NCI-H2107 (cell line): ENCODE results near the gene ELOB.

Experiments
- DNase-seq: peaks from one replicate; lab custom pipeline; 2025; lab: John Stamatoyannopoulos, UW

ELOB gene

GRCh38 chr16:2810651-2811050, 33.6 kb upstream of the ELOB start:
- no peak for DNase-seq

GRCh38 chr16:2809149-2809760, 32.2 kb upstream of the ELOB start:
- DNase-seq: no peak

- DNase-seq: no peak
Measured at GRCh38 chr16:2808181-2808580, 31.1 kb upstream of the ELOB start.

GRCh38 chr16:2806286-2806685, 29.2 kb upstream of the ELOB start:
- no peak for DNase-seq

GRCh38 chr16:2804728-2805127, 27.6 kb upstream of the ELOB start:
- no peak for DNase-seq

- DNase-seq: no peak
Measured at GRCh38 chr16:2803545-2804195, 26.6 kb upstream of the ELOB start.

GRCh38 chr16:2799859-2800226, 22.8 kb upstream of the ELOB start:
- no peak for DNase-seq

GRCh38 chr16:2799205-2799858, 22.3 kb upstream of the ELOB start:
- DNase-seq: no peak

- no peak for DNase-seq
Measured at GRCh38 chr16:2798723-2799204, 21.7 kb upstream of the ELOB start.

- no peak for DNase-seq
Measured at GRCh38 chr16:2795395-2796143, 18.5 kb upstream of the ELOB start.

- DNase-seq: no peak
Measured at GRCh38 chr16:2792940-2793339, 15.9 kb upstream of the ELOB start.

- no peak for DNase-seq
Measured at GRCh38 chr16:2791174-2791573, 14.1 kb upstream of the ELOB start.

- no peak for DNase-seq
Measured at GRCh38 chr16:2790631-2791030, 13.6 kb upstream of the ELOB start.

- DNase-seq: no peak
Measured at GRCh38 chr16:2787961-2788360, 10.9 kb upstream of the ELOB start.

- no peak for DNase-seq
Measured at GRCh38 chr16:2787406-2787805, 10.3 kb upstream of the ELOB start, which contains the start of gene PRSS33. Gene PRSS33 (minus strand): TSS chr16:2787560. CDS start chr16:2786547, 1,013 bp downstream.

GRCh38 chr16:2786826-2787151, 9.7 kb upstream of the ELOB start:
- DNase-seq: no peak

- DNase-seq: no peak
Measured at GRCh38 chr16:2786061-2786825, 9.2 kb upstream of the ELOB start.

GRCh38 chr16:2785101-2785991, 8.3 kb upstream of the ELOB start:
- DNase-seq: no peak

- DNase-seq: no peak
Measured at GRCh38 chr16:2784358-2785100, 7.4 kb upstream of the ELOB start.
